GM21515 (cell line): ENCODE results near the gene CTTNBP2NL.

ENCODE experiments used
- ATAC-seq: cut with Tn5 transposase; IDR thresholded peaks from one replicate; pipeline ENCODE4 v1.9.1; 2021; ENCODE audit not compliant: unreplicated experiment

CTTNBP2NL gene

GRCh38 chr1:112505400-112505785 lies 109.4 kb downstream of the CTTNBP2NL start:
- no peak for ATAC-seq

GRCh38 chr1:112505878-112506277 lies 109.9 kb downstream of the CTTNBP2NL start:
- no peak for ATAC-seq

DNA sequence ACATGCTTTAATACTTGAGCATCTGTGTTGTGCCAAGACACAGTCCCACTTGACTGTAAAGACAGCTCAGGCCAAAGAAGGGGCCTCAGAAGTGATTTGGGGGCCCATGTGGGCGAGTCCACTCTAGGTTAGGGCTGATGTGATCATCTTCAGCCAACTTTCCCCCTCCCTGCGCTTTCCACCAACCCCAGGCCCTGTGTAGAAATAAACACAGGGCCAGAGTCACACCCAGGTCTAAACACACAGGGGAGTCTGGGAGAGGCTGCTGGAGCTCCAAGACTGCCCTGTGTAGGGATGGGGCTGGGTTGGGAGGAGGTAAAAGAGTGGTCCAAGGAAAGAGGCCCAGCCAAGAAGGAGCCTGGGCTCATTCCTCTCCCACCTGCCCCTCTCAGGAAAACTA lies 110.3 kb downstream of the CTTNBP2NL start:
- ATAC-seq = no peak

GRCh38 chr1:112506731-112507130 lies 110.7 kb downstream of the CTTNBP2NL start:
- no peak for ATAC-seq

GRCh38 chr1:112507336-112507735 lies 111.3 kb downstream of the CTTNBP2NL start:
- ATAC-seq = no peak

DNA sequence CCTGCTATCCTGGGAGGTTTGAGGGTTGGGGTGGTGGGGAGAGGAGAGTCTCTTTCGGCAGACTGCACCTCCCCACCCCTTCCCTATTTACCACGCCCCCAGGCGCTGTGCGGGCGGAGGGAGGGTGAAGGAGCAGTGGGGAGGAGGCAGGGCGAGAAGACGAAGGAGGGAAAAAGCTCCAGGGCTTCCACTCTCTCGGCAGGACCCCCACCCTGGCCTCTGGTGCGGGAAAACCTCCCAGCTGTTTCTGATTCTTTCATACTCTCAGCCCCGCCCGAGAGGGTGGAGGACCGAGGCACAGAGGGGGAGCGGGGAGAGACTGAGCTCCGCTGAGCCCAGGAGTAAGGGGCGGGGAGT lies 111.9 kb downstream of the CTTNBP2NL start:
- no peak for ATAC-seq

DNA sequence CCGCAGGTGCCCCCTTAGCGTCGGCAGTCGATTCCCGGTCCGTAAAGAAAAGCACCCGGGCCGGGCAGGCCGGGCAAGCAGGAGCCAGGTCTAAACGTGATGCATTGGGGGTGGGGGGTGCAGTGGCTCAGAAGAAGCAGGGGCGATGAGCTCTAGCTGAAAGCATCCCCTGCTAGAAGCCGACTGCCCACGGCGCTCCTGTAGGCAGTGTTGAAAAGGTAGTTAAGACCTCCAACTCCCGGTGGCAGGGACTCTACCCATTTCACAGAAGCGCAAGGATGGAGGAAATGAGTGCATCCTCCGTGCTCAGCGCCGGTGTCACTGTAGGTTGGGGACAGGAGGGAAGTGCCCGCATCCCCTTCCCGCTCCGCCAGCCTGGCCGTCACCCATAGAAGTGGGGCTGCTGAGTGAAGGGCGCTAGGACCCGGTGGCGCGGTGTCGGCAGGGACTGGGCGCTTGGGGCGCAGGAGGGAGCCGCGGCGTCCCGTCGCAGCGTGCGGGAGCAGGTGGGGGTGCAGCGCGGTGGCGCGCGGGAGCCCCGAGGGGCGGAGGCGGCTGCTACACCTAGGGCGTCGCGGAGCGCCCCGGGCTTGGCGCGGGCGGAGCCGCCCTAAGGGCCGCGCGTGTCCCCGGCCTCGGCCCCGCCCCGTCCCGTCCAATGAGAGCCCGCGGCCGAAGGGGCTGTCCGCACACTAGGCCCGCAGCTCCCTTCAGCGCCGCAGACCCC lies 112.4 kb downstream of the CTTNBP2NL start, which contains the start of gene WNT2B:
Gene WNT2B, plus strand, starts transcription at position 688 of the 727 bp plus-strand sequence. CDS start 298 bp downstream, outside the sequence.
- no peak for ATAC-seq

DNA sequence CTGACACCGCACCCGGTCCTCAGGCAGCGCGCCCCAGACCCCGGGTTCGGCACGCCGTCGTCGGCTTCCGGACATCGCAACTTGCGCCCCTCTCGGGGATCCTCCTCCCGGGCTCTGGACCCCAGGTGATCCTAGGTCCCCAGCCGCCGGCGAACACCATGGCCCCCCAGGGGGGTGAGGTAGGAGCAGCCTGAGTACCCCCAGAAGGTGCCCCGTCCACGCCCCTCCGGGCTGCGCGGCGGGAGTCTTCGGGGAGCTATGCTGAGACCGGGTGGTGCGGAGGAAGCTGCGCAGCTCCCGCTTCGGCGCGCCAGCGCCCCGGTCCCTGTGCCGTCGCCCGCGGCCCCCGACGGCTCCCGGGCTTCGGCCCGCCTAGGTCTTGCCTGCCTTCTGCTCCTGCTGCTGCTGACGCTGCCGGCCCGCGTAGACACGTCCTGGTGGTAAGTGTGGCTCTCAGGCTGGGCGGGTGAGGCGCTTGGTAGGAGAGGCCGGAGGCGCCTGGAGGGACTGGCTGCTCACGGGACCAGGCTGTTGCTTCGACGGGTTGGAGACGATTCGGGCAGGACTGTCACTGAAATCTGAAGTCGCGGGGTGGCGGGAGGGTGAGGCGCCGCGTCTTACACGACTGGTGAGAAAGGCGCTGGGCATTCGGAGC lies 113.1 kb downstream of the CTTNBP2NL start:
- ATAC-seq = no peak

DNA sequence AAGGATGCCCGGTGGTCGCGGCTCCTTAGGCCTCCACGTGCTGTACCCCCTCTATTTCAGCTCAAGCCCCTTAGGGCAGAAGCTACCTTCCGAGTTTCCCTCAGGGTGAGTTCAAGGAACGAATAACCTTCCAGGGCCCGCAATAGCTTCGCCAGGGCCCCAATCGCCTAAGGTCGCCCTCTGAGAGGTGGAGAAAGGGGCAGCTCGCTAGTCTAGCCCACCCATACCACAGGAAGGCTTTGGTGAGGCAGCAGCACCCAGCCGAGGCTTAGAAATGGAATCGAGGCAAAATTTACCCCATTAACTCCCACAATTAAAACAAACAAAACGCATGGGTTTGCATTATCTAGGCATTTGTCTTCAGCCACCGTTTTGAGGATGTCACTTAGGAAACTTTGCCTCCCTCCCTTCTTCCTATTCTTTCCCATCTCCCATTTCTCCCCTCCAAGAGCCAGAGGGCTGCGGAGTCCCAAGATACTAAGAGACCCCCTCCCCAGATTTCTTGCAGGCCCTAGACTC lies 113.7 kb downstream of the CTTNBP2NL start:
- no peak for ATAC-seq

- ATAC-seq = no peak
These were observed 114.3 kb downstream of the CTTNBP2NL start for GRCh38 chr1:112510340-112510739.
